Measurements from ENCODE around the gene ZBTB32. TPM values are rescaled to one million over a fixed set of nuclear protein-coding genes. Genes with fewer than 3 reads are reported as not detected.

Gene ZBTB32
- polyA plus RNA-seq, 2 of the 4 experiments (the other 2 are of a cell fraction): not detected

- TF ChIP-seq SMC3 (IDR thresholded peaks at IDR 0.05) (no peak), POLR2AphosphoS2 (conservative IDR thresholded peaks at IDR 0.05; ENCODE audit: low read length) (no peak)
Observed at GRCh38 chr19:35746087-35746462, 41.7 kb downstream of the ZBTB32 start (continued).

DNA sequence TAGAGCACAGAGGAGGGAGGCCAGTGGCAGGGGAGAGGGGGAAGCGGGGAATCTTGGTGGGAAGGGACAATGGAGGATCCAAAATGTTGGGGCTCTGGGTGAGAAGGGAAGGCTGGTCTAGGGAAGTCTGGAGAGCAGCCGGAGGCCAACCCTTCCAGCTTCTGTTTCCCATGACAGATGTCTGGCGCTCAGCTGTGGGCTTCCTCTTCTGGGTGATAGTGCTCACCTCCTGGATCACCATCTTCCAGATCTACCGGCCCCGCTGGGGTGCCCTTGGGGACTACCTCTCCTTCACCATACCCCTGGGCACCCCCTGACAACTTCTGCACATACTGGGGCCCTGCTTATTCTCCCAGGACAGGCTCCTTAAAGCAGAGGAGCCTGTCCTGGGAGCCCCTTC, 42.2 kb downstream of the ZBTB32 start:
- CTCF ChIA-PET: interaction anchor here (0.8 to 3.8 kb wide), 6 partner anchors 9 to 185 kb away, joined by 3 to 29 read pairs (median 8); no protein-coding TSS in a partner anchor
- peak overlapping the region; percentile 83 for H3K4me2 ChIP-seq
- TF ChIP-seq CHD2 (IDR thresholded peaks at IDR 0.05; ENCODE audit: low read length, partially characterized antibody) (no peak), ZC3H11A (IDR thresholded peaks at IDR 0.05) (no peak), HEYL (CRISPR knock-in tag; IDR thresholded peaks at IDR 0.05) (no peak), RAD21 (conservative IDR thresholded peaks at IDR 0.05 in 1 of 2, IDR thresholded peaks at IDR 0.05 in 1 of 2) (no peak), ESRRA (IDR thresholded peaks at IDR 0.05; ENCODE audit: borderline replicate concordance, low read length) (no peak), ZSCAN20 (CRISPR knock-in tag; IDR thresholded peaks at IDR 0.05) (no peak), NPAS2 (CRISPR knock-in tag; IDR thresholded peaks at IDR 0.05; ENCODE audit: borderline replicate concordance) (no peak), PHF8 (IDR thresholded peaks at IDR 0.05; ENCODE audit: borderline replicate concordance, low read depth) (no peak), TP53 (CRISPR knock-in tag; IDR thresholded peaks at IDR 0.05) (no peak), EHMT2 (IDR thresholded peaks at IDR 0.05; ENCODE audit: low read depth) (no peak), E2F6 (IDR thresholded peaks at IDR 0.05; ENCODE audit: borderline replicate concordance, low read depth) (no peak), CBX8 (IDR thresholded peaks at IDR 0.05) (no peak), BCL3 (IDR thresholded peaks at IDR 0.05) (no peak), KDM5A (IDR thresholded peaks at IDR 0.05) (no peak), CEBPB (IDR thresholded peaks at IDR 0.05) (no peak), POLR2AphosphoS2 (conservative IDR thresholded peaks at IDR 0.05; ENCODE audit: low read length) (no peak)
- TF ChIP-seq, protein P1, sequence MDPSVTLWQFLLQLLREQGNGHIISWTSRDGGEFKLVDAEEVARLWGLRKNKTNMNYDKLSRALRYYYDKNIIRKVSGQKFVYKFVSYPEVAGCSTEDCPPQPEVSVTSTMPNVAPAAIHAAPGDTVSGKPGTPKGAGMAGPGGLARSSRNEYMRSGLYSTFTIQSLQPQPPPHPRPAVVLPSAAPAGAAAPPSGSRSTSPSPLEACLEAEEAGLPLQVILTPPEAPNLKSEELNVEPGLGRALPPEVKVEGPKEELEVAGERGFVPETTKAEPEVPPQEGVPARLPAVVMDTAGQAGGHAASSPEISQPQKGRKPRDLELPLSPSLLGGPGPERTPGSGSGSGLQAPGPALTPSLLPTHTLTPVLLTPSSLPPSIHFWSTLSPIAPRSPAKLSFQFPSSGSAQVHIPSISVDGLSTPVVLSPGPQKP (IDR thresholded peaks at IDR 0.05; ENCODE audit: low read depth, low read length): no peak
- TF ChIP-seq, protein P2, sequence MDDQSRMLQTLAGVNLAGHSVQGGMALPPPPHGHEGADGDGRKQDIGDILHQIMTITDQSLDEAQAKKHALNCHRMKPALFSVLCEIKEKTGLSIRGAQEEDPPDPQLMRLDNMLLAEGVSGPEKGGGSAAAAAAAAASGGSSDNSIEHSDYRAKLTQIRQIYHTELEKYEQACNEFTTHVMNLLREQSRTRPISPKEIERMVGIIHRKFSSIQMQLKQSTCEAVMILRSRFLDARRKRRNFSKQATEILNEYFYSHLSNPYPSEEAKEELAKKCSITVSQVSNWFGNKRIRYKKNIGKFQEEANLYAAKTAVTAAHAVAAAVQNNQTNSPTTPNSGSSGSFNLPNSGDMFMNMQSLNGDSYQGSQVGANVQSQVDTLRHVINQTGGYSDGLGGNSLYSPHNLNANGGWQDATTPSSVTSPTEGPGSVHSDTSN (IDR thresholded peaks at IDR 0.05): no peak
- H3K9me3 ChIP-seq: no peaks in the 10 kb centered on the region
- no peak for FAIRE-seq
- peak overlapping the region in 1 of 2 experiments; percentile 93; a peak in 3 of 6 replicates for H3K27ac ChIP-seq
- peaks cover 29% of the 10 kb centered on the region for H3K4me1 ChIP-seq
- H3K4me3 ChIP-seq: peak overlapping the region; percentile 79
- no peak for ATAC-seq
- 78% methylated on average over 5 of the region's 5 CpGs for WGBS (ENCODE audit: missing lambda C conversion rate)
- DNase-seq (ENCODE audit: low read depth in 1 of 2, low spot score in 1 of 2): no peak
- POLR2A ChIA-PET: no interaction called here
